ENCODE measurements around the gene LCP2.

Gene LCP2

GRCh38 chr5:170316937-170317336 is 19.4 kb upstream of the LCP2 start:
- Histone ChIP-seq H3K4me1 (ENCODE audit: control insufficient read depth, insufficient read depth, low read length) (no peaks in the 10 kb centered on the region), H3K36me3 (ENCODE audit: control insufficient read depth in 2 of 2, insufficient read depth in 1 of 2, low read length in 2 of 2) (no peaks in the 10 kb centered on the region), H3K27ac (ENCODE audit: extremely low read depth, low read depth, low read length) (no peak overlapping the region), H3K4me3 (ENCODE audit: low read depth, low read length) (no peak overlapping the region), H3K9me3 (ENCODE audit: control insufficient read depth, insufficient read depth, low read depth, low read length) (no peaks in the 10 kb centered on the region)
- CTCF ChIA-PET: interaction anchor here (0.6 kb wide), 1 partner anchor 87 kb away, joined by 3 read pairs; no protein-coding TSS in a partner anchor
- POLR2A ChIA-PET: no interaction called here
- TF ChIP-seq PRDM10 (tag by site-specific recombination; IDR thresholded peaks at IDR 0.05) (no peak), ZNF280C (tag by site-specific recombination; IDR thresholded peaks at IDR 0.05) (no peak), OSR2 (tag by site-specific recombination; IDR thresholded peaks at IDR 0.05) (no peak), SETDB1 (IDR thresholded peaks at IDR 0.05; ENCODE audit: insufficient read length, low read length) (no peak), ZNF621 (tag by site-specific recombination; IDR thresholded peaks at IDR 0.05) (no peak), KLF17 (tag by site-specific recombination; IDR thresholded peaks at IDR 0.05) (no peak), ZNF416 (tag by site-specific recombination; IDR thresholded peaks at IDR 0.05) (no peak), ZNF391 (tag by site-specific recombination; IDR thresholded peaks at IDR 0.05; ENCODE audit: borderline replicate concordance, low read depth) (no peak), INSM2 (tag by site-specific recombination; IDR thresholded peaks at IDR 0.05) (no peak), BCL6B (tag by site-specific recombination; IDR thresholded peaks at IDR 0.05) (no peak), ZNF423 (tag by site-specific recombination; IDR thresholded peaks at IDR 0.05) (no peak), ZNF155 (tag by site-specific recombination; IDR thresholded peaks at IDR 0.05) (no peak), ZBTB1 (tag by site-specific recombination; IDR thresholded peaks at IDR 0.05) (no peak), ZNF692 (tag by site-specific recombination; IDR thresholded peaks at IDR 0.05) (no peak), ZNF362 (tag by site-specific recombination; IDR thresholded peaks at IDR 0.05) (no peak), ZBTB11 (tag by site-specific recombination; conservative IDR thresholded peaks at IDR 0.05; ENCODE audit: low read depth) (no peak), ZSCAN30 (tag by site-specific recombination; IDR thresholded peaks at IDR 0.05) (no peak)
